GM12878 (cell line): ENCODE results near the gene FOXG1. TPM values are rescaled to one million over a fixed set of nuclear protein-coding genes. Genes with fewer than 3 reads are reported as not detected.

Source experiments
- ATAC-seq: fragments of 200-7000 bp; cut with Tn5 transposase; 3 replicates; pipeline ENCODE4 v1.9.1; 2020; ENCODE audit warnings: mild to moderate bottlenecking, moderate library complexity
- BruUV-seq: library from RNA; stranded (reverse); fragments of 400-500 nt; replicated peaks from 2 replicates; lab custom pipeline; 2021; lab: Mats Ljungman, UMichigan
- CTCF ChIA-PET: fragments of 300-600 bp; sonication (Branson Sonifier 250); formaldehyde crosslinking; extraction: SDS; loops from one replicate; lab custom pipeline; 2021; ENCODE audit warnings: inconsistent platforms; lab: Yijun Ruan, JAX
- POLR2A ChIA-PET: fragments of 350-600 bp; formaldehyde crosslinking; extraction: SDS; loops from one replicate; lab custom pipeline; 2021; ENCODE audit warnings: inconsistent platforms; lab: Charles Lee
- RAD21 ChIA-PET: fragments of 300-600 bp; sonication (Branson Sonifier 250); formaldehyde crosslinking; loops from one replicate; lab custom pipeline; 2023; ENCODE audit warnings: antibody characterized with exemption; ENCODE audit not compliant: unreplicated experiment; lab: Charles Lee
- SMC1A ChIA-PET: fragments of 300-600 bp; sonication (Branson Sonifier 250); formaldehyde crosslinking; loops from one replicate; lab custom pipeline; 2023; ENCODE audit not compliant: unreplicated experiment, uncharacterized antibody; lab: Charles Lee
- DNase-seq: peaks from one replicate; pipeline ENCODE4 v3.0.0-alpha.2; 2011; ENCODE audit warnings: low read depth, low spot score
- FAIRE-seq: peaks from 3 replicates; lab custom pipeline; 2011; peaks lifted over from hg19 to GRCh38; lab: Jason Lieb, UNC
- H2AFZ ChIP-seq: 2 replicates; pipeline ENCODE4 v1.6.0; 2011; ENCODE audit warnings: low read depth, low read length, control low read depth; ENCODE audit not compliant: control insufficient read depth
- H3K27ac ChIP-seq: 2 replicates; pipeline ENCODE4 v1.5.1; 2011; ENCODE audit warnings: control low read depth; ENCODE audit not compliant: control insufficient read depth, insufficient read depth
- H3K27me3 ChIP-seq, 2 experiments: replicated peaks in 1 of 2; 2 replicates each; pipeline versions ENCODE4 v1.6.0 to v1.6.1; 2011; ENCODE audit warnings: low read length in 1 of 2; ENCODE audit not compliant: control insufficient read depth in 2 of 2, insufficient read depth in 2 of 2
- H3K36me3 ChIP-seq, 2 experiments: 2 replicates each; pipeline ENCODE4 v1.5.1; 2011; ENCODE audit warnings: low read length in 1 of 2; ENCODE audit not compliant: control insufficient read depth in 2 of 2, insufficient read depth in 2 of 2
- H3K4me1 ChIP-seq: 2 replicates; pipeline ENCODE4 v1.6.1; 2011; ENCODE audit warnings: mild to moderate bottlenecking, low read length, moderate library complexity, mixed read lengths; ENCODE audit not compliant: control insufficient read depth, insufficient read depth
- H3K4me2 ChIP-seq: 2 replicates; pipeline ENCODE4 v1.6.0; 2011; ENCODE audit warnings: control low read depth; ENCODE audit not compliant: control insufficient read depth, insufficient read depth
- H3K4me3 ChIP-seq: fragments of 200-600 bp; sonication (generic); 2 replicates; pipeline ENCODE4 v1.5.1; 2016
- H3K79me2 ChIP-seq: 2 replicates; pipeline ENCODE4 v1.6.0; 2011; ENCODE audit warnings: low read length; ENCODE audit not compliant: control insufficient read depth, insufficient read depth
- H3K9ac ChIP-seq: 2 replicates; pipeline ENCODE4 v1.8.0; 2011; ENCODE audit warnings: low read length, control low read depth, mixed read lengths; ENCODE audit not compliant: control insufficient read depth, insufficient read depth
- H3K9me3 ChIP-seq: replicated peaks from 3 replicates; pipeline ENCODE4 v1.5.1; 2011; ENCODE audit warnings: mild to moderate bottlenecking, low read length; ENCODE audit not compliant: control insufficient read depth, insufficient read depth
- H4K20me1 ChIP-seq: 2 replicates; pipeline ENCODE4 v1.6.0; 2011; ENCODE audit not compliant: control insufficient read depth, insufficient read depth
- BCL11A ChIP-seq: IDR thresholded peaks from 2 replicates; pipeline ENCODE4 v1.6.1; 2011; ENCODE audit warnings: low read depth, low read length
- CEBPB ChIP-seq, 2 experiments: fragments of 150-350 bp in 1 of 2; IDR thresholded peaks; 2 replicates each; pipeline ENCODE4 v1.6.1; 2012 to 2014; ENCODE audit warnings: low read depth in 2 of 2, low read length in 2 of 2, borderline replicate concordance in 1 of 2, inconsistent platforms in 1 of 2
- FOXM1 ChIP-seq: IDR thresholded peaks from 2 replicates; pipeline ENCODE4 v1.6.1; 2012; ENCODE audit warnings: low read depth, mild to moderate bottlenecking, inconsistent platforms, low read length, moderate library complexity
- HDGF ChIP-seq: fragments of 450-650 bp; IDR thresholded peaks from 2 replicates; pipeline ENCODE4 v1.6.1; 2016; ENCODE audit warnings: antibody characterized with exemption
- IKZF1 ChIP-seq: fragments of 450-650 bp; conservative IDR thresholded peaks from 2 replicates; pipeline ENCODE4 v1.6.1; 2017; ENCODE audit warnings: antibody characterized with exemption, mild to moderate bottlenecking
- KLF5 ChIP-seq: fragments of 450-650 bp; IDR thresholded peaks from 2 replicates; pipeline ENCODE4 v1.6.1; 2014; ENCODE audit warnings: mild to moderate bottlenecking; ENCODE audit not compliant: partially characterized antibody
- MTA3 ChIP-seq: IDR thresholded peaks from 2 replicates; pipeline ENCODE4 v1.6.1; 2012; ENCODE audit warnings: low read length, inconsistent platforms, borderline replicate concordance
- NBN ChIP-seq: fragments of 450-650 bp; IDR thresholded peaks from 2 replicates; pipeline ENCODE4 v1.6.1; 2016
- NFYA ChIP-seq: IDR thresholded peaks from 2 replicates; pipeline ENCODE4 v1.6.1; 2011; ENCODE audit warnings: low read depth, mild to moderate bottlenecking, low read length, improper control_type of control experiment, borderline replicate concordance
- ZNF24 ChIP-seq: fragments of 450-650 bp; IDR thresholded peaks from 2 replicates; pipeline ENCODE4 v1.6.1; 2017; ENCODE audit warnings: antibody characterized with exemption, mild to moderate bottlenecking
- ZNF622 ChIP-seq: fragments of 450-650 bp; IDR thresholded peaks from 2 replicates; pipeline ENCODE4 v1.6.1; 2017; ENCODE audit warnings: mild to moderate bottlenecking, inconsistent platforms
- WGBS: methylation state at CpG from one replicate; pipeline ENCODE4 v1.1.6; 2016; ENCODE audit warnings: low lambda C conversion rate; ENCODE audit not compliant: insufficient replicate concordance, insufficient coverage; ENCODE audit errors: missing lambda C conversion rate; 5-methylcytosine and 5-hydroxymethylcytosine counted together
- in situ Hi-C: fragments of 300-500 bp; cut with MboI; formaldehyde crosslinking; loops from 9 replicates; pipeline ENCODE4 v1.14.3; 2018; ENCODE audit warnings: mixed read lengths
- intact Hi-C: fragments of 100-400 bp; cut with micrococcal nuclease; formaldehyde crosslinking; loops from one replicate; pipeline ENCODE4 v1.14.2; 2022; ENCODE audit not compliant: unreplicated experiment
- polyA plus RNA-seq, 11 experiments: library from polyadenylated mRNA; depleted of rRNA in 4 of 11; unstranded in 6 of 11; stranded (reverse) in 5 of 11; fragments of >200 nt; fragmentation: Nextera tagmentation in 4 of 11; fragmentation: Illumina TruSeq in 1 of 11; extraction: Ambion mirVana in 4 of 11; extraction: Trizol in 1 of 11; gene quantifications; 1 replicate in 1 of 11; 2 replicates in 10 of 11; pipeline versions ENCODE4 v1.2.1 to v1.2.3, GENCODE V29; 2011 to 2016; ENCODE audit warnings: inconsistent platforms in 2 of 11, missing spikeins in 2 of 11, low read depth in 1 of 11
- total RNA-seq, 4 experiments: library from RNA; depleted of rRNA in 3 of 4; stranded (reverse); fragments of >200 nt in 3 of 4; fragmentation: Illumina TruSeq in 1 of 4; extraction: Trizol in 1 of 4; gene quantifications; 2 replicates each; pipeline versions ENCODE4 v1.2.1 to v1.2.3, GENCODE V29; 2013 to 2021
- TF ChIP-seq, protein P1 (sequence below): fragments of 150-350 bp; IDR thresholded peaks from 2 replicates; pipeline ENCODE4 v1.6.1; 2016; ENCODE audit warnings: low read depth, low read length

The FOXG1 gene
- total and polyA plus RNA-seq, 10 of the 15 experiments (the other 5 are each of a cell fraction or from before 2014, with no cell fraction given), result 0.04 to 0.44 (median 0.06) TPM; not detected in 1

DNA sequence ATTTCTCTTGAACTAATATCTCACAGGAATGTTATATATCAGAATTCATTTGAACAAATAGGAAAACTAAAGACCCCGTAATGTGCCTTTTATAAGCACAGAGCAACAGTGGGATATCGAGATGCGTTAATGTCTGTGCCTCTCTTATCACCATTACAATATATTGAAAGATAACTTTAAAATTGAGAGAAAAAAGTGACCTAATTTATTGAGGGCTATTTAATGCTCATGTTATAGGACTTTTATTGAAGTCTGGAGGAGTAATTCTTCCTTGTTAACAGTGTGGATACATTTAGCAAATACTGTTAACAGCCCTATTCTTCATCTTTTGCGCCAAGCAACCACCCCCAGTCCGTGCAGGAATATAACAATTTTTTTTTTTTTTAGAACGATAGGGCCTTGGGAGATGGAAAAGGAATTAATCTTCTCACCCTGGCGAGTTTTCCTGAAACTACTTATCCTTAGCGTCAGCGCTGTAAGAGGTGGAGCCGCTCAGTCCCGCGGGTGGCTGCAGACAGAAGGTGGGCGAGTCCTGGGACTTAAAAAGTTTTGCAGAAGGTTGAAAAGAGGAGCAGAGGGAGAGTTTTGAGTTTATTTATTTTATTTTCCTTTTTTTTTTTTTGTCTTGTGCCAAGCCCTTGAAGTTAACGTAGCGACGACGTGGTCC is 11.0 kb downstream of the FOXG1 start:
- FAIRE-seq (no peak), ATAC-seq (no peak), DNase-seq (no peak)
- TF ChIP-seq HDGF (no peak), NBN (no peak), MTA3 (no peak), ZNF622 (no peak)
- Histone ChIP-seq H4K20me1 (no peaks in the 10 kb centered on the region), H3K9me3 (no peaks in the 10 kb centered on the region), H3K4me2 (no peak overlapping the region), H3K36me3 (no peaks in the 10 kb centered on the region), H3K4me1 (no peaks in the 10 kb centered on the region), H3K79me2 (no peaks in the 10 kb centered on the region), H3K4me3 (no peak overlapping the region), H3K27ac (no peak overlapping the region), H2AFZ (no peak overlapping the region), H3K27me3 (no peaks in the 10 kb centered on the region; a peak in 1 of 4 replicates), H3K9ac (no peak overlapping the region)
- BruUV-seq, result no TSS peak
- in situ Hi-C loops, result no loop called here
- CTCF ChIA-PET, result no interaction called here
- intact Hi-C loops, result no loop called here
- SMC1A ChIA-PET, result no interaction called here
- POLR2A ChIA-PET, result no interaction called here
- 41% methylated on average over 17 of the region's 17 CpGs for WGBS
- RAD21 ChIA-PET, result no interaction called here

DNA sequence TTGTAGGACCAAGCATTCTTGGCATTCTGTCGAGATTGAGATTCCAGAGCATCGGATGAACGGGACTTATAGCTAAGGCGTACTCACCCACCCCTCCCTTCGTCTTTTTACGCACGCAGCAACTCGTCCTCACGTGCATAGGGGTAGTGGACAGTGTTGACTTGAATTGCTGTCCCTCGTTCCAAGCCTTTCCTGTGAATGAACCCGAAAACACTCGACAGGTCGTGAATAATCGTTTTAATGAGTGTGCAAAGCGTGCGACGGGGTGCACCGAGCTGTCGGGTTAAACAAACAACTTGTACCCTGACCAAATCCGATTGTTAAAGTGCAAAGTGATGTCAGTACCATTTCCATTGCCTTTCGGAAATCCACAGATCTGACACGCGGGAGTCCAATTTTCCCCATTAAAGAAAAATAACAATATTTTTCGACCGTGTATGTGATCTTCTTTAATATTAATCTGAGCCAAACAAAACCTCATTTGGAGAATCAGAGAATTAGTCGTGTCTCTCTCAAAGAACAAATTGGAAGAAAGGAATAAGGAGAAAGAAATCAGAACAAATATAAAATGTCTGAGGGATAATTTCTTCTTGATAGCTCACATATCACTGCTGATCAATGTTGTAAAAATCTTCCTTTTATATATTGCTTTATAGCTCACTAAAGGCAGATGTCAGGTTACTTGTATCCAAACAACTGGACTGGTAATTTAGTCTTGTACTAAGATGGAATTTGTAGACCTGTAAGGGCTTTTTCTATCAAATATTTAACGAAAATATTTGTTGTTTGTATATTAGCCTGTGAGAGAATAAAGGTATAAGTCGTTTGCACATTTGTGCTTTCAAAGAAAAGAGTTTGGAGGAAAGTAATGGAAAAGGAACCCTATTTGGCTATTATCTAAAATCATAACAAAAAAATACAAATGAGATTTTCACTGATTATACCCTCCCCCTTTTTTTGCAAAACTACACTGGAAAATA is 11.8 kb downstream of the FOXG1 start:
- intact Hi-C loops (no loop called here), in situ Hi-C loops (no loop called here)
- no peaks in the 10 kb centered on the region for H3K79me2 ChIP-seq
- no peak overlapping the region for H3K9ac ChIP-seq
- 16% methylated on average over 28 of the region's 28 CpGs for WGBS
- no peak for DNase-seq
- H3K9me3 ChIP-seq, result no peaks in the 10 kb centered on the region
- no peak overlapping the region for H3K4me3 ChIP-seq
- no peak overlapping the region for H3K27ac ChIP-seq
- BruUV-seq, result no TSS peak
- H2AFZ ChIP-seq, result no peak overlapping the region
- SMC1A ChIA-PET, result no interaction called here
- no peak for FAIRE-seq
- no peak for ATAC-seq
- RAD21 ChIA-PET, result no interaction called here
- no peaks in the 10 kb centered on the region; a peak in 1 of 4 replicates for H3K27me3 ChIP-seq
- H3K4me1 ChIP-seq, result no peaks in the 10 kb centered on the region
- H3K4me2 ChIP-seq, result no peak overlapping the region
- POLR2A ChIA-PET, result no interaction called here
- CTCF ChIA-PET, result no interaction called here
- no peaks in the 10 kb centered on the region for H4K20me1 ChIP-seq
- H3K36me3 ChIP-seq, result no peaks in the 10 kb centered on the region
- TF ChIP-seq CEBPB (IDR thresholded peaks at IDR 0.05; ENCODE audit: borderline replicate concordance in 1 of 2, low read depth in 2 of 2, low read length in 2 of 2), result no peak
- TF ChIP-seq, protein P1, sequence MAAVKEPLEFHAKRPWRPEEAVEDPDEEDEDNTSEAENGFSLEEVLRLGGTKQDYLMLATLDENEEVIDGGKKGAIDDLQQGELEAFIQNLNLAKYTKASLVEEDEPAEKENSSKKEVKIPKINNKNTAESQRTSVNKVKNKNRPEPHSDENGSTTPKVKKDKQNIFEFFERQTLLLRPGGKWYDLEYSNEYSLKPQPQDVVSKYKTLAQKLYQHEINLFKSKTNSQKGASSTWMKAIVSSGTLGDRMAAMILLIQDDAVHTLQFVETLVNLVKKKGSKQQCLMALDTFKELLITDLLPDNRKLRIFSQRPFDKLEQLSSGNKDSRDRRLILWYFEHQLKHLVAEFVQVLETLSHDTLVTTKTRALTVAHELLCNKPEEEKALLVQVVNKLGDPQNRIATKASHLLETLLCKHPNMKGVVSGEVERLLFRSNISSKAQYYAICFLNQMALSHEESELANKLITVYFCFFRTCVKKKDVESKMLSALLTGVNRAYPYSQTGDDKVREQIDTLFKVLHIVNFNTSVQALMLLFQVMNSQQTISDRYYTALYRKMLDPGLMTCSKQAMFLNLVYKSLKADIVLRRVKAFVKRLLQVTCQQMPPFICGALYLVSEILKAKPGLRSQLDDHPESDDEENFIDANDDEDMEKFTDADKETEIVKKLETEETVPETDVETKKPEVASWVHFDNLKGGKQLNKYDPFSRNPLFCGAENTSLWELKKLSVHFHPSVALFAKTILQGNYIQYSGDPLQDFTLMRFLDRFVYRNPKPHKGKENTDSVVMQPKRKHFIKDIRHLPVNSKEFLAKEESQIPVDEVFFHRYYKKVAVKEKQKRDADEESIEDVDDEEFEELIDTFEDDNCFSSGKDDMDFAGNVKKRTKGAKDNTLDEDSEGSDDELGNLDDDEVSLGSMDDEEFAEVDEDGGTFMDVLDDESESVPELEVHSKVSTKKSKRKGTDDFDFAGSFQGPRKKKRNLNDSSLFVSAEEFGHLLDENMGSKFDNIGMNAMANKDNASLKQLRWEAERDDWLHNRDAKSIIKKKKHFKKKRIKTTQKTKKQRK, result no peak
- no peak for TF ChIP-seq BCL11A
- TF ChIP-seq ZNF24, result no peak
- no peak for TF ChIP-seq IKZF1
- TF ChIP-seq FOXM1, result no peak
- TF ChIP-seq KLF5, result no peak
- no peak for TF ChIP-seq NFYA
